Neutrophil (primary cell): ENCODE results near the gene FBXW7.

Source experiments
- H3K27ac ChIP-seq: fragments of 200-600 bp; sonication (generic); 2 replicates; pipeline ENCODE4 v1.5.1; 2016; ENCODE audit warnings: mild to moderate bottlenecking, moderate library complexity
- H3K27me3 ChIP-seq: fragments of 200-600 bp; sonication (generic); 2 replicates; pipeline ENCODE4 v1.6.0; 2016; ENCODE audit warnings: mild to moderate bottlenecking
- H3K36me3 ChIP-seq: fragments of 200-600 bp; sonication (generic); 2 replicates; pipeline ENCODE4 v1.5.1; 2017
- H3K4me1 ChIP-seq, 2 experiments: fragments of 200-600 bp in 1 of 2; sonication (generic) in 1 of 2; 1 replicate in 1 of 2; 2 replicates in 1 of 2; pipeline versions ENCODE4 v1.5.1 to v1.6.1; 2013 to 2016; ENCODE audit warnings: low read depth in 1 of 2, low read length in 1 of 2, mild to moderate bottlenecking in 1 of 2, moderate library complexity in 1 of 2; ENCODE audit not compliant: control insufficient read depth in 1 of 2, insufficient read depth in 1 of 2
- H3K4me3 ChIP-seq, 2 experiments: fragments of 200-600 bp in 1 of 2; sonication (generic) in 1 of 2; 1 replicate in 1 of 2; 2 replicates in 1 of 2; pipeline ENCODE4 v1.5.1; 2013 to 2016; ENCODE audit warnings: low read depth in 1 of 2, low read length in 1 of 2, mild to moderate bottlenecking in 1 of 2, moderate library complexity in 1 of 2
- H3K9me3 ChIP-seq: fragments of 200-600 bp; sonication (generic); 2 replicates; pipeline ENCODE4 v1.5.1; 2016
- TF ChIP-seq, protein P1 (sequence below): fragments of 200-600 bp; sonication (generic); IDR thresholded peaks from 2 replicates; pipeline ENCODE4 v1.5.1; 2016; ENCODE audit warnings: antibody characterized with exemption

Gene FBXW7

DNA sequence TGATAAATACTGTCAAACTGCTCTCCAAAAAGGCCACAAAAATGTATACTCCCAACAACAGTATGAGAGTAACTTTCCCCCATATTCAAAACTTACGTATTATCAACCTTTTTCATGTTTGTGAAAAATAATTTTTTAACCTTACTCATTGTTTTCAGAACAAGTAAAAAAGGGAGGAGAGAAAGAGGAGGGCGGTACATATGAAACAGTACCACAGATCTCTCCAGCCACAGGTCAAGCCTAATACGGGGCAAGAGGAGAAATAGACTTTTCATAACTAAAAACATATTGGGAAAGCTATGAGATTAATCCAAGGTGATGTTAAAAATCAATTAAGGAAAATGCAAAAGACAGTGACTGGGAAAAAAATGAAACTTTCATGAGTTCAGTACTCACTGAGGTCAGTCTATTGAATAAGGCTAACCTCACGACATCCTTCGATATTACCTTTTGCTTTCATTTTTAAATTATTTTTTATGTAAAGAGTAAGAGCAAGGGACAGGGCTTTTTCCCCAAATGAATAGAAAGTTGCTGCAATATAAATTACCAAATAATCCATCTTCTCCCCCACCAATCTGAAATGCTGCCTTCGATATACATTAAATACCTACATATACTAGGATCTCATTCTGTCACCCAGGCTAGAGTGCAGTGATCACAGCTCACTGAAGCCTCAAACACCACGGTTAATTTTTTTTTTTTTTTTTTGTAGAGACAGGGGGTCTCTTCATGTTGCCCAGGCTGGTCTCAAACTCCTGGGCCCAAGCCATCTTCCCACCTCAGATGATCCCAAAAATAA is 25.3 kb downstream of the FBXW7 start:
- TF ChIP-seq, protein P1, sequence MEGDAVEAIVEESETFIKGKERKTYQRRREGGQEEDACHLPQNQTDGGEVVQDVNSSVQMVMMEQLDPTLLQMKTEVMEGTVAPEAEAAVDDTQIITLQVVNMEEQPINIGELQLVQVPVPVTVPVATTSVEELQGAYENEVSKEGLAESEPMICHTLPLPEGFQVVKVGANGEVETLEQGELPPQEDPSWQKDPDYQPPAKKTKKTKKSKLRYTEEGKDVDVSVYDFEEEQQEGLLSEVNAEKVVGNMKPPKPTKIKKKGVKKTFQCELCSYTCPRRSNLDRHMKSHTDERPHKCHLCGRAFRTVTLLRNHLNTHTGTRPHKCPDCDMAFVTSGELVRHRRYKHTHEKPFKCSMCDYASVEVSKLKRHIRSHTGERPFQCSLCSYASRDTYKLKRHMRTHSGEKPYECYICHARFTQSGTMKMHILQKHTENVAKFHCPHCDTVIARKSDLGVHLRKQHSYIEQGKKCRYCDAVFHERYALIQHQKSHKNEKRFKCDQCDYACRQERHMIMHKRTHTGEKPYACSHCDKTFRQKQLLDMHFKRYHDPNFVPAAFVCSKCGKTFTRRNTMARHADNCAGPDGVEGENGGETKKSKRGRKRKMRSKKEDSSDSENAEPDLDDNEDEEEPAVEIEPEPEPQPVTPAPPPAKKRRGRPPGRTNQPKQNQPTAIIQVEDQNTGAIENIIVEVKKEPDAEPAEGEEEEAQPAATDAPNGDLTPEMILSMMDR, result no peak
- Histone ChIP-seq H3K4me1 (no peaks in the 10 kb centered on the region), H3K27ac (peak overlapping the region; percentile 43), H3K9me3 (no peaks in the 10 kb centered on the region), H3K4me3 (no peak overlapping the region), H3K27me3 (no peaks in the 10 kb centered on the region), H3K36me3 (no peaks in the 10 kb centered on the region)

DNA sequence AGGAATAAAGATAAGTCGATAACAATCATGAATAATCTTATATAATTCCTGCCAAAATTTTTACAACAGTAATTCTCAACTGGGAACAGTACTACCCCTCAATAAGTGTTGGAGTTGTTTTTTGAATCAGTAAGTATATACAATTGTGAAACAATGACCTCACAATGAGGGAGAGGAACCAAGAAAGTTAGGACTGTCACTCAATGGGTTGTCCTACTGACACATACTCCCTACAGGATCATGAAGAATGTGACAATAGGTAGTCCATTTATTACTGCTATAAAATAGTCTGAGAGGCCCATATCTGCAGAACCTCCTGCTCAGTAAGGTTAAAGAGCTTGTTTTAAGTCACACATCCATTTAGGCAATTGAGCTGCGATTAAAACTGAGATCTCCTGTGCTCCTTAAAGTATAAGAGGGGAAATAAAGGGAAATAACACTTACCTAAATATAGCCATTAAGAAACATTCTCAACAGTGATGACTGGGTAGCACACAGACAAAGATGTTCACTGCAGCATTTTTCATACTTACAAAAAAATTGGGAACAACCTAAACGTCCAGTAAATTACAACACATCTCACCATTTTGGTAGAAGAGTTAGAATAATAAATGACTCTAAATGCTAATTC is 26.2 kb downstream of the FBXW7 start:
- Histone ChIP-seq H3K27ac (peak overlapping the region; percentile 43), H3K27me3 (no peaks in the 10 kb centered on the region), H3K4me1 (no peaks in the 10 kb centered on the region), H3K9me3 (no peaks in the 10 kb centered on the region), H3K36me3 (no peaks in the 10 kb centered on the region), H3K4me3 (no peak overlapping the region)
- TF ChIP-seq, protein P1, result no peak

DNA sequence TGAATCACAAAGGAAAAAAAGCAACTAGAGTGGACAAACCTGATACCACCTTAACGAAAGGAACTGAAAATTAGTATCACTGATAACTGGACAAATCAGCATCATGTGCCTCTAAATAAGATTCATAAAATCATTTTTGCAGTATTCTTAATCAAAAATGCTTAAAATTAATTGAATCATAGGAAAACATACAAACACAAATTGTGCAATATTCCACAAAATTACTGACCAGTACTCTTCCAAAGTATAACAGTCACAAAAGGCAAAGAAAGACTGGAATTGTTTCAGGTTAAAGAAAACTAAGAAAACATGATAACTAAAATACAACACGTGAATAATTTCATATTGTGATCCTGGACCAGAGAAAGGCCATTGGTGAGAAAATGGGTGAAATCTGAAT is 27.1 kb downstream of the FBXW7 start:
- no peaks in the 10 kb centered on the region for H3K4me1 ChIP-seq
- H3K27me3 ChIP-seq, result no peaks in the 10 kb centered on the region
- no peak overlapping the region for H3K27ac ChIP-seq
- H3K4me3 ChIP-seq, result no peak overlapping the region
- no peaks in the 10 kb centered on the region for H3K9me3 ChIP-seq
- no peaks in the 10 kb centered on the region for H3K36me3 ChIP-seq
- TF ChIP-seq, protein P1, result no peak

DNA sequence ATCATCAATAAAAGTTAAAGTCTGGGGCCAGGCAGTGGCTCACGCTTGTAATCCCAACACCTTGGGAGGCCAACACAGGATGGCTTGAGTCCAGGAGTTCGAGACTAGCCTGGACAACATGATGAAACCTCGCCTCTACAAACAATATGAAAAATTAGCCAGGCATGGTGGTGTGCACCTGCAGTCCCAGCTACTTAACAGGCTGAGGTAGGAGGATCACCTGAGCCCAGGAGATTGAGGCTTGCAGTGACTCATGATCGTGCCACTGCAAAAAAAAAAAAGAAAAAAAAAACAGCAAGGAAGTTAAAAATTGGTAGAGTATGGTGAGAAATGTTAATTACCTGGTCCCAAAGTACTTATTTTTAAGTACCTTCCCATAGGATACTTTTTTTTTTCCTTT is 27.5 kb downstream of the FBXW7 start:
- no peaks in the 10 kb centered on the region for H3K9me3 ChIP-seq
- H3K36me3 ChIP-seq, result no peaks in the 10 kb centered on the region
- H3K27ac ChIP-seq, result no peak overlapping the region
- no peaks in the 10 kb centered on the region for H3K4me1 ChIP-seq
- no peaks in the 10 kb centered on the region for H3K27me3 ChIP-seq
- TF ChIP-seq, protein P1, result no peak
- no peak overlapping the region for H3K4me3 ChIP-seq

DNA sequence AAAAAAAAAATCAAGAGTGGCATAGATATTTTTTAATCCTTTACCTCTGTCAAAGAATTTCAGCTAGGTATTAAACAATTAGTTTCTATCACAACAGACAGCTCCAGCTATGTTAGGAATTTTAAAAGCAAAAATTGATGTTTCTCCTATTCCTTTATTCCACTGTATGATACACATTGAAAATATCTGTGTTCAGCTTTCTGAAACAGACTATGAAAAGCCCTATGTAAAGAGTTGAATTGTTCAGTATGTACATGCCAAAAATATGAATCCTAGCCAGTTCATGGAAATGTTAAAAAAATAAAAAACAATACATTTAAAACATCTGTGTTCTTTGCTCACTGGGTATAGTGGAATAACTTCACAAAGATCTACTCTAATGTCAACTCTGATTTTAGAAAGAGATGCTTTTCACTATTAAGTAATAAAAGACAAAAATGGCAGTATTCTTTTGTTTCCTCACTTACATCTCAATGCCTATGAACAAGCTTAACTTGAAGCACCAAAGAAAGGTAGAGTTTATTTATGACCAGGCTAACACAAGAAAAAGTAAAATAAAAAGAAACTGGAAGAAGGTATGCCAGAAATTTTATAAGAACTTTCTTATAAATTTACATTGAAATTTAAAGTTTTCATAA is 32.1 kb downstream of the FBXW7 start:
- Histone ChIP-seq H3K4me3 (no peak overlapping the region), H3K4me1 (peaks cover 0 to 3% of the 10 kb centered on the region in 2 experiments), H3K27me3 (no peaks in the 10 kb centered on the region), H3K9me3 (no peaks in the 10 kb centered on the region), H3K36me3 (no peaks in the 10 kb centered on the region), H3K27ac (no peak overlapping the region)
- TF ChIP-seq, protein P1, result no peak
